ENCODE data around the gene SMIM15. TPM values are rescaled to one million over a fixed set of nuclear protein-coding genes. Genes with fewer than 3 reads are reported as not detected.

SMIM15 gene
- total and polyA plus RNA-seq, 7 donors: 12.2 to 77.0 (median 35.0) TPM

GRCh38 chr5:61159070-61159469, 3.2 kb downstream of the SMIM15 start:
- no peaks in the 10 kb centered on the region for H3K27me3 ChIP-seq
- intact Hi-C loops (cut with DNase I): no loop called here
- WGBS, 2 donors: 85 to 94% methylated on average over 3 of the region's 3 CpGs
- H3K36me3 ChIP-seq: peaks cover 0 to 20% (median 3%) of the 10 kb centered on the region in 4 donors
- TF ChIP-seq EP300 (IDR thresholded peaks at IDR 0.05) (no peak), POLR2AphosphoS5 (IDR thresholded peaks at IDR 0.05) (no peak), POLR2A (IDR thresholded peaks at IDR 0.05) (no peak), CTCF (IDR thresholded peaks at IDR 0.05) (no peak)
- H3K9me3 ChIP-seq: no peaks in the 10 kb centered on the region
- peaks cover 0 to 35% (median 16%) of the 10 kb centered on the region in 4 donors for H3K4me1 ChIP-seq
- H3K4me3 ChIP-seq: no peak overlapping the region
- H3K27ac ChIP-seq: no peak overlapping the region
- DNase-seq: no peak

- 90 to 93% methylated on average over 2 of the region's 2 CpGs for WGBS, 2 donors
- Histone ChIP-seq H3K4me3 (no peak overlapping the region), H3K4me1 (no peaks in the 10 kb centered on the region), H3K36me3 (no peaks in the 10 kb centered on the region), H3K27ac (no peak overlapping the region), H3K27me3 (no peaks in the 10 kb centered on the region), H3K9me3 (peaks cover 0 to 2% (median under 1%) of the 10 kb centered on the region in 4 donors)
- no peak for DNase-seq
- TF ChIP-seq POLR2A (IDR thresholded peaks at IDR 0.05) (no peak), EP300 (IDR thresholded peaks at IDR 0.05) (no peak), POLR2AphosphoS5 (IDR thresholded peaks at IDR 0.05) (no peak), CTCF (IDR thresholded peaks at IDR 0.05) (no peak)
- intact Hi-C loops (cut with DNase I): no loop called here
These were observed 10.4 kb downstream of the SMIM15 start for GRCh38 chr5:61151893-61152292.

GRCh38 chr5:61148515-61148914, 13.8 kb downstream of the SMIM15 start:
- H3K4me1 ChIP-seq: no peaks in the 10 kb centered on the region
- no peaks in the 10 kb centered on the region for H3K36me3 ChIP-seq
- peaks cover 0 to 3% (median under 1%) of the 10 kb centered on the region in 4 donors for H3K9me3 ChIP-seq
- H3K4me3 ChIP-seq: no peak overlapping the region
- intact Hi-C loops (cut with DNase I): no loop called here
- TF ChIP-seq POLR2A (IDR thresholded peaks at IDR 0.05) (no peak), EP300 (IDR thresholded peaks at IDR 0.05) (no peak), POLR2AphosphoS5 (IDR thresholded peaks at IDR 0.05) (no peak), CTCF (IDR thresholded peaks at IDR 0.05) (no peak)
- H3K27me3 ChIP-seq: no peaks in the 10 kb centered on the region
- no peak overlapping the region for H3K27ac ChIP-seq
- DNase-seq: no peak

GRCh38 chr5:61142811-61143210, 19.5 kb downstream of the SMIM15 start:
- WGBS, 2 donors: 55 to 76% methylated on average over 3 of the region's 3 CpGs
- Histone ChIP-seq H3K4me1 (no peaks in the 10 kb centered on the region), H3K27me3 (no peaks in the 10 kb centered on the region), H3K9me3 (peaks cover 0 to 3% (median under 1%) of the 10 kb centered on the region in 4 donors), H3K27ac (no peak overlapping the region), H3K4me3 (no peak overlapping the region), H3K36me3 (no peaks in the 10 kb centered on the region)
- DNase-seq: no peak
- TF ChIP-seq CTCF (IDR thresholded peaks at IDR 0.05) (no peak), POLR2A (IDR thresholded peaks at IDR 0.05) (no peak), POLR2AphosphoS5 (IDR thresholded peaks at IDR 0.05) (no peak), EP300 (IDR thresholded peaks at IDR 0.05) (no peak)
- intact Hi-C loops (cut with DNase I): no loop called here

- Histone ChIP-seq H3K4me1 (no peaks in the 10 kb centered on the region), H3K27me3 (no peaks in the 10 kb centered on the region), H3K27ac (no peak overlapping the region), H3K4me3 (no peak overlapping the region), H3K9me3 (peaks cover 0 to 3% (median under 1%) of the 10 kb centered on the region in 4 donors), H3K36me3 (no peaks in the 10 kb centered on the region)
- intact Hi-C loops (cut with DNase I): no loop called here
- TF ChIP-seq POLR2A (IDR thresholded peaks at IDR 0.05) (no peak), EP300 (IDR thresholded peaks at IDR 0.05) (no peak), POLR2AphosphoS5 (IDR thresholded peaks at IDR 0.05) (no peak), CTCF (IDR thresholded peaks at IDR 0.05) (no peak)
- 88 to 98% methylated on average over 1 of the region's 1 CpG for WGBS, 2 donors
- no peak for DNase-seq
These were observed 19.9 kb downstream of the SMIM15 start for GRCh38 chr5:61142391-61142790.
